ENCODE measurements around the gene DOCK3. TPM values are rescaled to one million over a fixed set of nuclear protein-coding genes. Genes with fewer than 3 reads are reported as not detected.
A peak's percentile ranks its signal among the peaks of the same experiment; 100 is the strongest.

The DOCK3 gene
- total RNA-seq, 4 donors from 2014 or later: 2.1 to 8.6 (median 2.9) TPM

DNA sequence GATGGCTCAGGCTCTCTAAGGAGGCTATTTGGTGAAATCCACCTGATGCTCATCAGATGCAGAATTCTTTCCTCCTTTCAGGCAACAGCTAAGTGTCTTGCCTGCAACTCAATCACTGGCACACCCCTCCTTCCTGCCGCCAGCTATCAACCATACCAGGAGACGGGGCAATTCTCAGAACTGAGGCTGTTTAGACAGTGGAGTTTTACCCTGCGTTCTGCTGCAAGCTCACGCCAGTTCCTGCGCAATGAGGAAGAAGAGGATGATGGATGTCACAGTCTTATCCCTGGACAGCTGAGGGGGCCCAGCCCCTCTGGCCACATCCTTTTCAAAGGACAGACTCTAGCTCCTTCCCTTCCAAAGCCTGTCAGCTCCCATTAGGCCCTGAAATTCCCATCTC lies 703.3 kb downstream of the DOCK3 start:
- DNase-seq (ENCODE audit: low spot score in 2 of 2): peak; percentile 22 to 26
- no peak for TF ChIP-seq POLR2AphosphoS5 (IDR thresholded peaks at IDR 0.05)
- no peak for TF ChIP-seq CTCF (IDR thresholded peaks at IDR 0.05)
- TF ChIP-seq EP300 (IDR thresholded peaks at IDR 0.05): no peak
- TF ChIP-seq POLR2A (IDR thresholded peaks at IDR 0.05): no peak
- 87% methylated on average over 5 of the region's 5 CpGs for WGBS
- Histone ChIP-seq H3K4me3 (no peak overlapping the region), H3K4me1 (no peaks in the 10 kb centered on the region), H3K27ac (no peak overlapping the region), H3K9me3 (no peaks in the 10 kb centered on the region), H3K27me3 (no peaks in the 10 kb centered on the region), H3K36me3 (no peaks in the 10 kb centered on the region)

GRCh38 chr3:51378726-51379125 lies 704.0 kb downstream of the DOCK3 start:
- H3K4me1 ChIP-seq: peaks cover 4% of the 10 kb centered on the region
- no peak overlapping the region for H3K4me3 ChIP-seq
- 92% methylated on average over 2 of the region's 2 CpGs for WGBS
- H3K9me3 ChIP-seq: no peaks in the 10 kb centered on the region
- no peaks in the 10 kb centered on the region for H3K36me3 ChIP-seq
- H3K27ac ChIP-seq: no peak overlapping the region
- peak; percentile 25 to 71 for DNase-seq (ENCODE audit: low spot score in 2 of 2)
- TF ChIP-seq CTCF (IDR thresholded peaks at IDR 0.05): no peak
- no peak for TF ChIP-seq POLR2AphosphoS5 (IDR thresholded peaks at IDR 0.05)
- no peak for TF ChIP-seq EP300 (IDR thresholded peaks at IDR 0.05)
- TF ChIP-seq POLR2A (IDR thresholded peaks at IDR 0.05): no peak
- no peaks in the 10 kb centered on the region for H3K27me3 ChIP-seq

GRCh38 chr3:51379301-51379700 lies 704.6 kb downstream of the DOCK3 start:
- H3K4me3 ChIP-seq: no peak overlapping the region
- H3K36me3 ChIP-seq: no peaks in the 10 kb centered on the region
- H3K9me3 ChIP-seq: no peaks in the 10 kb centered on the region
- WGBS: 71% methylated on average over 7 of the region's 8 CpGs
- peaks cover 10% of the 10 kb centered on the region for H3K4me1 ChIP-seq
- TF ChIP-seq CTCF (IDR thresholded peaks at IDR 0.05) (no peak), POLR2A (IDR thresholded peaks at IDR 0.05) (no peak), POLR2AphosphoS5 (IDR thresholded peaks at IDR 0.05) (no peak), EP300 (IDR thresholded peaks at IDR 0.05) (no peak)
- DNase-seq (ENCODE audit: low spot score in 2 of 2): peak; percentile 40 to 49
- H3K27me3 ChIP-seq: no peaks in the 10 kb centered on the region
- no peak overlapping the region for H3K27ac ChIP-seq

GRCh38 chr3:51379746-51380455 lies 705.2 kb downstream of the DOCK3 start:
- Histone ChIP-seq H3K9me3 (no peaks in the 10 kb centered on the region), H3K27ac (no peak overlapping the region), H3K4me1 (peaks cover 11% of the 10 kb centered on the region), H3K4me3 (no peak overlapping the region), H3K36me3 (no peaks in the 10 kb centered on the region), H3K27me3 (no peaks in the 10 kb centered on the region)
- DNase-seq (ENCODE audit: low spot score in 2 of 2): peak; percentile 32 to 70
- TF ChIP-seq EP300 (IDR thresholded peaks at IDR 0.05) (no peak), POLR2AphosphoS5 (IDR thresholded peaks at IDR 0.05) (no peak), CTCF (IDR thresholded peaks at IDR 0.05) (no peak), POLR2A (IDR thresholded peaks at IDR 0.05) (no peak)
- WGBS: 94% methylated on average over 7 of the region's 8 CpGs

DNA sequence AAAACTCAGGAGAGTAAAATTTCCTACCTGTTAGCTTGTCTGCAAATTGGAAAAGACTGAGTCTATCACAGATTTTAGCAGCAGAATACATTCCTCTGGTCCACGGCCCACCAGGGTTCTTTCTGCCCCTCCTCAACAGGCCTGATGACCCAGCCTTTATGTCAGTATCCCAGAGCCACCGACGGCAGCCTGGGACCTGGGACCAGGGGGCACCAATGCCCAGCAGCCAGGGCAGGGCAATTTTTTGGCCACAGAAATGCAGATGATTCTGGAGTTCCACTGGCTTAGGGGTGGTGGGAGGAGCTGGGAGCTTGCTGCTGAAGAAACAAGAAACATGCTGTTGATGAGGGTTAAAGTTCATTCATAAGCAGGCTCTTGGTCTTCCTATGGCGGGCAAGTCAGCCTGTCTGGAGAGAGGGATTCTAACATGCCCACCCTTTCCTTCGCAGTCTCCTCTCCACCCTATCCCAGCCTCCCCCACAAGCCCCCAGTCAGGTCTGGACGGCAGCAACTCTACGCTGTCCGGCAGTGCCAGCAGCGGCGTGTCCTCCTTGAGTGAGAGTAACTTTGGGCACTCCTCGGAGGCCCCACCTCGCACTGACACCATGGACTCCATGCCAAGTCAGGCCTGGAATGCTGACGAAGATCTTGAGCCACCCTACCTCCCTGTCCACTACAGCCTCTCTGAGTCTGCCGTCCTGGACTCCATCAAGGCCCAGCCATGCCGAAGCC lies 706.0 kb downstream of the DOCK3 start:
- 81% methylated on average over 12 of the region's 15 CpGs for WGBS
- no peak overlapping the region for H3K27ac ChIP-seq
- H3K4me3 ChIP-seq: no peak overlapping the region
- peak; percentile 28 to 65 for DNase-seq (ENCODE audit: low spot score in 2 of 2)
- H3K9me3 ChIP-seq: no peaks in the 10 kb centered on the region
- H3K27me3 ChIP-seq: no peaks in the 10 kb centered on the region
- H3K36me3 ChIP-seq: no peaks in the 10 kb centered on the region
- TF ChIP-seq POLR2A (IDR thresholded peaks at IDR 0.05): no peak
- TF ChIP-seq POLR2AphosphoS5 (IDR thresholded peaks at IDR 0.05): no peak
- TF ChIP-seq EP300 (IDR thresholded peaks at IDR 0.05): no peak
- TF ChIP-seq CTCF (IDR thresholded peaks at IDR 0.05): no peak
- peaks cover 14% of the 10 kb centered on the region for H3K4me1 ChIP-seq
